Anterior cingulate cortex (tissue), 58 donors: ENCODE results near the gene FAM120B.

Experiments
- DNase-seq, 58 donors: peaks; one replicate each; lab custom pipeline; 2025; lab: John Stamatoyannopoulos, UW

Gene FAM120B

DNA sequence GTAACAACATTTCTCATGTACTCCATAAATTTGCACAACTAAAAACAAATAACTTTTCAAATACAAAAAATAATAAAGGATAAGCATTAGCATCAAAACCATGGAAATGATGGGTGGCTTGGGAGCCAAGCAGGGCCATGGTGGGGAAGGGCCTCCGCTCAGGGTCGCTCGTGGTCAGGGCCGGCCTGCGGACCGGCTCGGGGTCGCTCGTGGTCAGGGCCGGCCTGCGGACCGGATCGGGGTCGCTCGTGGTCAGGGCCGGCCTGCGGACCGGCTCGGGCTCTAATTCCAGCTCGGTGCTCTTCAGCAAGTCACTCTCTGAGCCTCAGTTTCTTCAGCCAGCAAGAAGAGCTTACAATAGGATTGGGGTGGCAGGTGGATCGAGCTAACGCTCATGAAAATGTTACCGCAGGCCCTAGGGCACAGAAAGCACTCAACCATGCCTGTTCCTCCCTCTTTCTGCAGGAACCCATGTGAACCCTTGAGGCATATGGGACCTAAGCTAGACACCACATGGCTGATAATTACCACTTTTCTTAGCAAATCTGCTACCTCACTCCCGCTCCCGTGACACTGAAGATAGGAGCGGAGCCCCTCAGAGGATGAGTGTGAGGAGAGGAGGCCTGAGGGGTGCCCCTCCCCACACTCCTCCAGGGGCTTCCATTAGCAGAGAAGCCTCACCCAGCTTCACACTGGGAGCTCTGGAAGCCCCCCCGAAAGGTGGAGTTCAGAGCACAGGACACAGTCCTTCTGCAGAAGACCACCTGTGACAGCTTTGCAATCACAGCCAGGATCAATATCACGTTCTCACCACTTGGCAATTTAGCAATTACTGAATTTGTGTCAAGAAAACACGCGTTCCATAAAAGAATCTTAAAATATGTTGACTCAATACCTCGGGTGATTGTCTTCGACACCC, 143.5 kb downstream of the FAM120B start:
- peak in 1 of 58 donors; percentile 9 for DNase-seq

DNA sequence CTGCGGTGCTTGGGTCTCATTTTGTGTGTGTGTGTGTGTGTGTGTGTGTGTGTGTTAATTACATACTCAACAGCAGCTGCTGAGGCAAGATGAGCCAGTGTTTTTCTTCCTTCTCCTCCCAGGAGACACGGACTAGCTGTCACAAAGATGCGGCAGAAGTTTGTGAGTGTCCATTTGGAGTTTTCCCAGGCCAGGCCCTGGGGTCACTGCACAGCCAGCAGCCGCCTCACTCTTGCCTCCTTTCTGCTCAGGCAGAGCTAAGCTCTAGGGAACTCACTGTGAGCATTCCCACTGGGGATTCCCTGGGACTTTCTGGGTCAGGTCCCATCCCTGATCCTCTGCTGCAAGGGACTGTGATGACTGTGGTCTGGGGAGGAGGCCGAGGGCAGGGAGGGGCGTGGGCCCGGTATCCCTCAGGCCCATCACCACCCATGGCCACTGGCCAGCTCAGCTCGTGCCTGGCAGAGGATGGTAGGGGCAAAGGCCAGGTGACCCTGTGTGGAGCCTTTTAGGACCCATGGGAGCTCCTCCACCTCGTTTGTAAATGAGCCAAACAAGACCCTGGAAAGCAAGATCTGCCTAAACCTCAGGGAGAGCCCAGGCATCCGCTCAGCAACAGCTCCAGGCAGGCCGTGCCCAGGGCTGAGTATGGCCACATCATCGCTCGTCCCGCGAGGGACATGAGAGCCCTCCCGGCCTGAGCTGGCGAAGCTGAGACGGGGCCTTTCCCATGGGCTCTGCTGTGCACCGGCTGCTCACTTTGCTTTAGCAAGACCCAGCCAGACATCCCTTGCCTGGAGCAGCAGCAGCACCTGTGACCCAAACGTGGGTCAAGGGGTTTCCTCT, 144.6 kb downstream of the FAM120B start:
- DNase-seq = no peak

DNA sequence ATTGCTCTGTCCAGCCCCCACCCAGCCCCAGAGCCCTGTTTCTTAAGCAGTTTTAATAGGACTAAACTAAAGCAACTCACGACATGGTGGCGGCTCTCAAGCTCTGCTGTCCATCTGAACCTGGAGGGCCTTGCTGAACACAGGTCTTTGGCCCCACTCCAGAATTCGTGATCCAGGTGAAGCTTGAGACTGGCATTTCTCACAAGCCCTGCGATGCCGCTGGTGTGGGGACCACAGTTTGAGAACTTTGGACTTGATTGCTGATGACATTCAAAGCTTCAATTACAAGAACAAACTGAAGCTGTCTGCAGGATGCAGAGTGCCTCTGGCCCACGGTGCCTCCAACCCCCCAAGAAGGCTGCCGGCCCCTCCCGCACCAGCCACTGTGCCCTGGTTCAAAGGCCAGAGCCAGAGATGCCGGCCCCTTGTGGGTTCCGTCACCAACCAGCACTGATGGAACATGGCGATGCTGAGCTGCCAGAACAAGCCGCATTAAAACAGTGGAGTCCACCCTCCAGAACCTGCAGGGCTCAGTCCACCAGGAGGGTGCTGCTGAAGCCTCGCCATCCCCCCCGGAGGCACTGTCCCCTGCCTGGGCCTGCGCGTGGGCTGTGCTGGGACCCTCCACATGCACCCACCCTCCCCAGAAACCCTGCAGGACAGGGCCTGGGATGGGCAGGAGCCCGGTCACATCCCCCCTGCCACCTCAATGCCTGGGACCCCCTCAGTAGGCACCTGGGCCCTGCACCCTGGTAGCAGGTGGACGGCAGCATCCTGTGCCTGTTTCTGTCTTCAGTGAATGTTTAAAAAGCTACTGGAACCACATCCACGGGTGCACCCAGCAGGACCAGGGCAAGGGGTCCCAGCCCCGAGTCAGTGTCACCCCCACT, 145.4 kb downstream of the FAM120B start:
- no peak for DNase-seq

DNA sequence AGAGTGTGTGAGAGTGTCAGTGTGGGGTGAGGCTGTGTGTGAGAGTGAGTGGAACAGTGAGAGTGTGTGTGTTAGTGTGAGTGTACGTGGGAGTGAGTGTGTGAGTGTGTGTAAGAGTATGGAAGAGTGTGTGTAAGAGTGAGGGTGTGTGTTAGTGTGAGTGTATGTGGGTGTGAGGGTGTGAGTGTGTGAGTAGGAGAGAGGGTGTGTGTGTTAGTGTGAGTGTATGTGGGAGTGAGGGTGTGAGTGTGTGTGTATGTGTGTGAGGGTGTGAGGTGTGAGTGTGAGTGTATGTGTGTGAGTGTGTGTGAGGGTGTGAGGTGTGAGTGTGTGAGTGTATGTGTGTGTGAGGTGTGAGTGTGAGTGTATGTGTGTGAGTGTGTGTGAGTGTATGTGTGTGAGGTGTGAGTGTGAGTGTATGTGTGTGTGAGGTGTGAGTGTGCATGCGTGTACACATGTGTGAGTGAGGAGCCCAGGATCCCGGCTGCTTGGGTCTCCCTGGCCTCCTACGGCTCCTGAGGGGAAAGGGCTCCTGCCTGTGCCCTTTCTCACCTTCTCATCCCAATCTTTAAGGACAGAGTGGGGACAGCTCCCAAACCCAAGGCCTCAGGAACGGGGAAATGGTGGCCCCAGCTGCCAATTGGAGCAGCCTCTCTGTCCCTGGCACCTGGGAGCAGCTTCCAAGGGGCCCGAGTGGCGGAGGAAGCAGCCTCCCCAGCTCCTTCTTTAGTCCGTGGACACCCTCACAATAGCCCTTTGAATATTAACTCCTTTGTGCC, 146.4 kb downstream of the FAM120B start:
- no peak for DNase-seq

- DNase-seq = no peak
Measured at GRCh38 chr6:170453586-170454511, 147.3 kb downstream of the FAM120B start.

- DNase-seq = no peak
Measured at GRCh38 chr6:170454512-170455285, 148.1 kb downstream of the FAM120B start.

GRCh38 chr6:170455335-170455979, 148.9 kb downstream of the FAM120B start:
- DNase-seq = no peak

DNA sequence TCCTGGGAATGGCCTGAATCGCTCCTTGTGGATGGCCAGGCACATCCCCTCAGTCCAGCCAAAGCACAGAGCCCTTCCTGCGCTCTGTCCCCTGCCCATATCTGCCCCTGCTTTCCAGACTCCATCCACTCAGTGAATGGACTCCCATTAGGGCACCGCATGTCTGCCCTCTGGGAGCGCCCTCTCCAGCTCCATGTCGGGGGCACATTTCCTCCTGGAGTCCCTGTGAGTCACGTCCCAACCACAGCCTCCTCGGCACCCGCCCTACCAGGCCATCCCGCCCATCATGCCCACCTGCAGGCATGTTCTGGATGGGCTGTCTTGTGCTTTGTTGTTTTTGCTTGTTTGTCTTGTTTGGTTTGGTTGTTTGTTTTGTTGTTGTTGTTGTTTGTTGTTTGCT, 149.8 kb downstream of the FAM120B start:
- DNase-seq = no peak
